Tibial nerve (tissue), 4 donors: ENCODE measurements around the gene CELSR3. TPM values are rescaled to one million over a fixed set of nuclear protein-coding genes. Genes with fewer than 3 reads are reported as not detected.
A peak's percentile ranks its signal among the peaks of the same experiment; 100 is the strongest.

Experiments used
- DNase-seq, 2 donors: peaks; one replicate each; pipeline ENCODE4 v3.0.0-alpha.2; 2019; ENCODE audit warnings: low spot score in 2 of 2
- H3K27ac ChIP-seq, 4 donors: fragments of 200-600 bp; sonication (generic) in 3 of 4; one replicate each; pipeline ENCODE4 v1.5.1; 2017 to 2019; ENCODE audit warnings: mild to moderate bottlenecking in 1 of 4
- H3K27me3 ChIP-seq, 2 donors: fragments of 200-600 bp; sonication (generic) in 1 of 2; one replicate each; pipeline versions ENCODE4 v1.5.1 to v1.6.0; 2017 to 2019
- H3K36me3 ChIP-seq, 3 donors: fragments of 200-600 bp; sonication (generic); one replicate each; pipeline ENCODE4 v1.5.1; 2018 to 2019
- H3K4me1 ChIP-seq, 4 donors: fragments of 200-600 bp; sonication (generic) in 3 of 4; one replicate each; pipeline ENCODE4 v1.5.1; 2017 to 2019
- H3K4me3 ChIP-seq, 4 donors: fragments of 200-600 bp; sonication (generic) in 3 of 4; one replicate each; pipeline ENCODE4 v1.5.1; 2017 to 2019; ENCODE audit warnings: mild to moderate bottlenecking in 1 of 4, moderate library complexity in 1 of 4
- H3K9me3 ChIP-seq, 4 donors: fragments of 200-600 bp; sonication (generic) in 3 of 4; one replicate each; pipeline ENCODE4 v1.5.1; 2017 to 2019
- EP300 ChIP-seq, 2 donors: sonication (generic); formaldehyde crosslinking; IDR thresholded peaks; one replicate each; pipeline ENCODE4 v1.6.1; 2017; ENCODE audit warnings: antibody characterized with exemption in 2 of 2, mild to moderate bottlenecking in 1 of 2
- POLR2A ChIP-seq, 2 donors: fragments of 450-650 bp; IDR thresholded peaks; one replicate each; pipeline ENCODE4 v1.6.1; 2017; ENCODE audit warnings: antibody characterized with exemption in 2 of 2, mild to moderate bottlenecking in 2 of 2, moderate library complexity in 2 of 2
- WGBS, 2 donors: methylation state at CpG; one replicate each; pipeline ENCODE4 v1.1.5; 2018; 5-methylcytosine and 5-hydroxymethylcytosine counted together
- total RNA-seq, 4 donors: library from RNA; depleted of rRNA; stranded (reverse); fragments of >200 nt; gene quantifications; one replicate each; pipeline ENCODE4 v1.1.0, GENCODE V29; 2016
- TF ChIP-seq, protein P1 (sequence below), 5 experiments: fragments of 200-600 bp in 3 of 5; fragments of 450-650 bp in 2 of 5; sonication (generic) in 3 of 5; IDR thresholded peaks; one replicate each; pipeline ENCODE4 v1.5.1; 2016 to 2019; ENCODE audit warnings: antibody characterized with exemption in 5 of 5, mild to moderate bottlenecking in 3 of 5, moderate library complexity in 2 of 5

Gene CELSR3
- total RNA-seq, 4 donors from 2014 or later = 0.87 to 13.5 (median 1.5) TPM

DNA sequence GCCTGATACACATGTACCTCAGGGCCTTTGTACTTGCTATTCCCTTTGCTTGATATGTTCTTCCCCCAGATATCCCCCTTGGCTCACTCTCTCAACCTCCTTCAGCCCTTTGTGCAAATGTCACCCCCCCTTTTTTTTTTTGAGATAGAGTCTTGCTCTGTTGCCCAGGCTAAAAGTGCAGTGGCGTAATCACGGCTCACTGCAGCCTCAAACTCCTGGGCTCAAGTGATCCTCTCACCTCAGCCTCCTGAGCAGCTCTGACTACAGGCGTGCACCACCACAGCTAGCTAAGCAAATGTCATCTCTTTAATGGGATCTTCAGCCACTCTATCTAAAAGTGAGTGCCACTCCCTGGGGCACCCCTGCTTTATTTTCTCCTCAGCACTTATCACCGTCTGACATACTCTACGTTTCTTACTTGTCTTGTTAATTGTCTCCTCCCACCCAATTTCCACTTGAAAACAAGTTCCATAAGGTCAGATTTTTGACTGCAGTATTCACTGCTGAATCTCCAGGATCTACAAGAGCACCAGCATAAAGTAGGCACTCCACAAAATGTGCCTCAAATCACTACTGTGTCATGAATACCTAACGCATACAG, 39.7 kb upstream of the CELSR3 start:
- Histone ChIP-seq H3K4me1 (peaks cover 0 to 53% (median 13%) of the 10 kb centered on the region in 4 donors), H3K27ac (peak overlapping the region in 2 of 4 donors; percentile 2 to 40), H3K36me3 (peaks cover 0 to 33% (median 0%) of the 10 kb centered on the region in 3 donors), H3K9me3 (no peaks in the 10 kb centered on the region), H3K4me3 (no peak overlapping the region), H3K27me3 (no peaks in the 10 kb centered on the region)
- WGBS, 2 donors = 76 to 77% methylated on average over 6 of the region's 6 CpGs
- DNase-seq = no peak
- TF ChIP-seq, protein P1, sequence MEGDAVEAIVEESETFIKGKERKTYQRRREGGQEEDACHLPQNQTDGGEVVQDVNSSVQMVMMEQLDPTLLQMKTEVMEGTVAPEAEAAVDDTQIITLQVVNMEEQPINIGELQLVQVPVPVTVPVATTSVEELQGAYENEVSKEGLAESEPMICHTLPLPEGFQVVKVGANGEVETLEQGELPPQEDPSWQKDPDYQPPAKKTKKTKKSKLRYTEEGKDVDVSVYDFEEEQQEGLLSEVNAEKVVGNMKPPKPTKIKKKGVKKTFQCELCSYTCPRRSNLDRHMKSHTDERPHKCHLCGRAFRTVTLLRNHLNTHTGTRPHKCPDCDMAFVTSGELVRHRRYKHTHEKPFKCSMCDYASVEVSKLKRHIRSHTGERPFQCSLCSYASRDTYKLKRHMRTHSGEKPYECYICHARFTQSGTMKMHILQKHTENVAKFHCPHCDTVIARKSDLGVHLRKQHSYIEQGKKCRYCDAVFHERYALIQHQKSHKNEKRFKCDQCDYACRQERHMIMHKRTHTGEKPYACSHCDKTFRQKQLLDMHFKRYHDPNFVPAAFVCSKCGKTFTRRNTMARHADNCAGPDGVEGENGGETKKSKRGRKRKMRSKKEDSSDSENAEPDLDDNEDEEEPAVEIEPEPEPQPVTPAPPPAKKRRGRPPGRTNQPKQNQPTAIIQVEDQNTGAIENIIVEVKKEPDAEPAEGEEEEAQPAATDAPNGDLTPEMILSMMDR (IDR thresholded peaks at IDR 0.05) = no peak
- TF ChIP-seq POLR2A (IDR thresholded peaks at IDR 0.05) (no peak), EP300 (IDR thresholded peaks at IDR 0.05) (no peak)

DNA sequence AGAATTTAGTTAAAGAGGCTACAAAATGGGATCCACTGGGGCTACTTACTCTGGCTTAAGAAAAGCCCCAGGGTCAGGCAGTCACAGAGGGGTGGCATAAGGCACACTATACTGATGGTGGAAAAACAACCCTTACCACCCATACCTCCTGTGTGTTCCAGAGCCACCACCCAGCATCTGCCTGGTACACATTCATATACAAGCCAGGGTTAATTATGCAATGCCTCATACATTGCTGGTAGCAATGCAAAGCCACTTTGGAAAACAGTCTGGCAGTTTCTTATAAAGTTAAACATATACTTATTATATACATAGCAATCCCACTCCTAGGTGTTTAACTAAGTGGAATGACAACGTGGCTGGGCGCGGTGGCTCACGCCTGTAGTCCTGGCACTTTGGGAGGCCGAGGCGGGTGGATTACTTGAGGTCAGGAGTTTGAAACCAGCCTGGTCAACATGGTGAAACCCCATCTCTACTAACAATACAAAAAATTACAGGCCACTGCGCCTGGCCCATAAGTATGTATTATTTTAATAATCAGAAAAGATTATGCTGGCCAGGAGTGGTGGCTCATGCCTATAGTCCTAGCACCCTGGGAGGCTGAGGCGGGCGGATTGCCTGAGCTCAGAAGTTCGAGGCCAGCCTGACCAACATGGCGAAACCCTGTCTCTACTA, 38.2 kb upstream of the CELSR3 start:
- DNase-seq = no peak
- peaks cover 0 to 30% (median 0%) of the 10 kb centered on the region in 3 donors for H3K36me3 ChIP-seq
- peaks cover 0 to 60% (median 18%) of the 10 kb centered on the region in 4 donors for H3K4me1 ChIP-seq
- H3K27me3 ChIP-seq = no peaks in the 10 kb centered on the region
- WGBS, 2 donors = 89 to 92% methylated on average over 11 of the region's 11 CpGs
- H3K9me3 ChIP-seq = no peaks in the 10 kb centered on the region
- peak overlapping the region in 1 of 4 donors; percentile 25 for H3K27ac ChIP-seq
- H3K4me3 ChIP-seq = no peak overlapping the region
- TF ChIP-seq EP300 (IDR thresholded peaks at IDR 0.05) = no peak
- no peak for TF ChIP-seq POLR2A (IDR thresholded peaks at IDR 0.05)
- TF ChIP-seq, protein P1 (IDR thresholded peaks at IDR 0.05) = no peak

DNA sequence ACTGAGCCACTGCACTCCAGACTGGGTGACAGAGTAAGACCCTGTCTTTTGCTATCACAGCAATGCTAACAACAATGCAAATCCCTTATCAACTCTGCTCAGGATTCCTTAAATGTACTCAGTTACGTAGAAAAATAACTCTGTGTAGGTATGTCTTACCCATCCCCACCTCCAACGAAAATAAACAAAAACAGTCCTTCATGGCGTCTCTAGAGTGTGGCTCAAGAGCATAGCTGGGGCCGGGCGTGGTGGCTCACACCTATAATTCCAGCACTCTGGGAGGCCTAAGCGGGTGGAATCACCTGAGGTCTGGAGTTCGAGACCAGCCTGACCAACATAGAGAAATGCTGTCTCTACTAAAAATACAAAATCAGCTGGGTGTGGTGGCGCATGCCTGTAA, 36.2 kb upstream of the CELSR3 start:
- H3K9me3 ChIP-seq = no peaks in the 10 kb centered on the region
- peaks cover 0 to 31% (median 1%) of the 10 kb centered on the region in 3 donors for H3K36me3 ChIP-seq
- no peak for DNase-seq
- no peaks in the 10 kb centered on the region for H3K27me3 ChIP-seq
- WGBS, 2 donors = 87 to 91% methylated on average over 8 of the region's 8 CpGs
- H3K4me3 ChIP-seq = no peak overlapping the region
- peaks cover 0 to 58% (median 17%) of the 10 kb centered on the region in 4 donors for H3K4me1 ChIP-seq
- TF ChIP-seq, protein P1 (IDR thresholded peaks at IDR 0.05) = no peak
- TF ChIP-seq EP300 (IDR thresholded peaks at IDR 0.05) (no peak), POLR2A (IDR thresholded peaks at IDR 0.05) (no peak)
- peak overlapping the region in 2 of 4 donors; percentile 25 to 98 for H3K27ac ChIP-seq

DNA sequence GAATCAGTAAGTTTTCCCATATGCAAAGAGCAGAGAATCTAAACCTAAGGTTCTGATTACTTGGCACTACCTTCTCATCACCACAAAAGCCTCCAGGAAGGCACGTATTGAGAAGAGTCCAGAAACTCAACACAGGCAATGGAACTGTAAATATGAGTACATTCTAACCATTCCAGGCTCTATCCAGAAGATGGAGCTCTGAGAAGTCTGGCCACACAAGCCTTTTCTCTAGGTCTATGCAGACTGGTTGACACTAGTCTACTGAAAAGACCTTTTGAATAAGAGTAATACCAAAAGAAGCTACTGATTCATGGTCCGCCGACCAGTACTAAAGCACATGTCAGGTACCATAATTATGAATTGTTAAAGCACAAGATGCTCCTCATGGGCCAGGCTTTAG, 35.3 kb upstream of the CELSR3 start:
- 80 to 82% methylated on average over 3 of the region's 3 CpGs for WGBS, 2 donors
- H3K27ac ChIP-seq = peak overlapping the region in 3 of 4 donors; percentile 18 to 98 (median 98)
- TF ChIP-seq, protein P1 (IDR thresholded peaks at IDR 0.05) = no peak
- TF ChIP-seq EP300 (IDR thresholded peaks at IDR 0.05) = no peak
- TF ChIP-seq POLR2A (IDR thresholded peaks at IDR 0.05) = no peak
- DNase-seq = no peak
- peaks cover 0 to 39% (median 6%) of the 10 kb centered on the region in 3 donors for H3K36me3 ChIP-seq
- H3K4me1 ChIP-seq = peaks cover 0 to 52% (median 10%) of the 10 kb centered on the region in 4 donors
- no peak overlapping the region for H3K4me3 ChIP-seq
- no peaks in the 10 kb centered on the region for H3K9me3 ChIP-seq
- no peaks in the 10 kb centered on the region for H3K27me3 ChIP-seq

DNA sequence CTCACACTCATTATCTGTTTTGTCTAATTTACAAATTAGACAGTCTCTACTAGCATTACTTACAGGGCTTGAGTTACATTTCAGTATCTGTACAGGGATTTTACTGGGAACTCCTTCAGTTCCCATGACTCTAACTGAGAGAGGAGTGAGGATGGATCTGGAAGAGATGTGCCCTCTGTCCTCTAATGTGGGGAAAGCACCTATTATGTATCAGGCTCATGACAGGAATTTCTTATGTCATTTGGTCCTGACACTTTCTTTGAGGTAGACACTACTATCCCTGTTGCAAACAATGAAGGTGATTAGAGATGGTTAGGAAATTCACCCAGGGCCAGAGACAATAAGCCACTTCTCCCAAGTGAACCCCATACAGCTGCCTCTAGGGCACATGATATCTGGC, 33.9 kb upstream of the CELSR3 start:
- no peak for DNase-seq
- H3K27ac ChIP-seq = peak overlapping the region; percentile 86 to 98 (median 93)
- peaks cover 3 to 52% (median 10%) of the 10 kb centered on the region in 3 donors for H3K36me3 ChIP-seq
- peaks cover 0 to 56% (median 12%) of the 10 kb centered on the region in 4 donors for H3K4me1 ChIP-seq
- TF ChIP-seq EP300 (IDR thresholded peaks at IDR 0.05) (no peak), POLR2A (IDR thresholded peaks at IDR 0.05) (no peak)
- TF ChIP-seq, protein P1 (IDR thresholded peaks at IDR 0.05) = no peak
- no peaks in the 10 kb centered on the region for H3K9me3 ChIP-seq
- H3K4me3 ChIP-seq = no peak overlapping the region
- no peaks in the 10 kb centered on the region for H3K27me3 ChIP-seq
